Upper lobe of left lung (tissue), 6 donors: Measurements from ENCODE around the gene TACC2. TPM values are rescaled to one million over a fixed set of nuclear protein-coding genes. Genes with fewer than 3 reads are reported as not detected.
A peak's percentile ranks its signal among the peaks of the same experiment; 100 is the strongest.

Source experiments
- ATAC-seq, 2 donors: fragments of 200-7000 bp; cut with Tn5 transposase; one replicate each; pipeline ENCODE4 v1.9.1; 2022; ENCODE audit warnings: mild to moderate bottlenecking in 2 of 2, moderate library complexity in 2 of 2; ENCODE audit not compliant: low FRiP score in 2 of 2
- DNase-seq, 2 donors: peaks; one replicate each; pipeline ENCODE4 v3.0.0-alpha.2; 2019 to 2020
- H3K27ac ChIP-seq, 4 donors: fragments of 200-600 bp; sonication (generic); one replicate each; pipeline ENCODE4 v1.5.1; 2016 to 2019
- H3K27me3 ChIP-seq, 4 donors: fragments of 200-600 bp; sonication (generic); one replicate each; pipeline ENCODE4 v1.5.1; 2017 to 2019
- H3K36me3 ChIP-seq, 4 donors: fragments of 200-600 bp; sonication (generic); one replicate each; pipeline ENCODE4 v1.5.1; 2016 to 2019
- H3K4me1 ChIP-seq, 4 donors: fragments of 200-600 bp; sonication (generic); one replicate each; pipeline ENCODE4 v1.5.1; 2018 to 2019
- H3K4me3 ChIP-seq, 4 donors: fragments of 200-600 bp; sonication (generic); one replicate each; pipeline ENCODE4 v1.5.1; 2017 to 2019; ENCODE audit warnings: mild to moderate bottlenecking in 2 of 4, moderate library complexity in 1 of 4
- H3K9me3 ChIP-seq, 4 donors: fragments of 200-600 bp; sonication (generic); one replicate each; pipeline ENCODE4 v1.5.1; 2018 to 2019
- CTCF ChIP-seq, 6 experiments: fragments of 450-650 bp in 4 of 6; fragments of 200-600 bp in 2 of 6; sonication (generic) in 2 of 6; IDR thresholded peaks; one replicate each; pipeline ENCODE4 v1.5.1; 2016 to 2019; ENCODE audit warnings: antibody characterized with exemption in 6 of 6
- EP300 ChIP-seq, 4 donors: sonication (generic); formaldehyde crosslinking; IDR thresholded peaks; one replicate each; pipeline ENCODE4 v1.5.1; 2017; ENCODE audit warnings: antibody characterized with exemption in 4 of 4, control low read depth in 2 of 4
- POLR2A ChIP-seq, 4 donors: fragments of 450-650 bp; IDR thresholded peaks; one replicate each; pipeline ENCODE4 v1.5.1; 2016 to 2017; ENCODE audit warnings: antibody characterized with exemption in 4 of 4, mild to moderate bottlenecking in 2 of 4
- POLR2AphosphoS5 ChIP-seq, 2 donors: sonication (generic); formaldehyde crosslinking; IDR thresholded peaks; one replicate each; pipeline ENCODE4 v1.5.1; 2017; ENCODE audit warnings: antibody characterized with exemption in 2 of 2
- WGBS, 2 donors: methylation state at CpG; one replicate each; pipeline ENCODE4 v1.1.5; 2017 to 2018; 5-methylcytosine and 5-hydroxymethylcytosine counted together
- total RNA-seq, 6 donors: library from RNA; depleted of rRNA in 4 of 6; stranded (reverse); fragments of >200 nt in 4 of 6; gene quantifications; one replicate each; pipeline versions ENCODE4 v1.1.0 to v1.2.1, GENCODE V29; 2016 to 2021
- donor health status: DM: no; HTN: no; CAD: no; lungs with moderate emphysema.
- donor health status: DM: no; HTN: yes; CAD: no; lungs with severe emphysema.

Gene TACC2
- total RNA-seq, 6 donors from 2014 or later, result 158 to 701 (median 386) TPM

DNA sequence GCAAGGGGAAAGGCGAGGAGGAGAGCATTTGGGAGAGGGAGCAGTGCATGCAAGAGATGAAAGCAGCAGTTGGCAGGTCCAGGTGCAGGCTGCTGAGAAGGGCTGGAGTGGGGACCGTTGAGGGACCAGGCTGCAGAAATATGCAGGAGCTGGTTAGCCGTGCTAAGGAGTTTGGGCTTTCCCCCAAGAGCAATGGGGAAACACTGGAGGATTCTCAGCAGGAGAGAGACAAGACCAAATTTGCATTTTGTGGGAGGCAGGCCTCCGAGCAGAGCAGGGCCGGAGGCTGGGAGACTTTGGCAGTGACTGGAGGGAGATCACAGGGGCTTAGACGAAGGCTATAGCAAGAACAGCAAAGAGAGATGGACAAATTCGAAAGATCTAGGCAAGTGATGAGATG is 293.9 kb downstream of the TACC2 start:
- DNase-seq (no peak), ATAC-seq (no peak)
- no peaks in the 10 kb centered on the region for H3K9me3 ChIP-seq
- H3K27ac ChIP-seq, result no peak overlapping the region
- TF ChIP-seq POLR2A (IDR thresholded peaks at IDR 0.05) (no peak), EP300 (IDR thresholded peaks at IDR 0.05) (no peak), POLR2AphosphoS5 (IDR thresholded peaks at IDR 0.05) (no peak)
- H3K4me1 ChIP-seq, result no peaks in the 10 kb centered on the region
- H3K36me3 ChIP-seq, result no peaks in the 10 kb centered on the region
- H3K4me3 ChIP-seq, result no peak overlapping the region
- H3K27me3 ChIP-seq, result no peaks in the 10 kb centered on the region
- 68 to 84% methylated on average over 7 of the region's 7 CpGs for WGBS, 2 donors

DNA sequence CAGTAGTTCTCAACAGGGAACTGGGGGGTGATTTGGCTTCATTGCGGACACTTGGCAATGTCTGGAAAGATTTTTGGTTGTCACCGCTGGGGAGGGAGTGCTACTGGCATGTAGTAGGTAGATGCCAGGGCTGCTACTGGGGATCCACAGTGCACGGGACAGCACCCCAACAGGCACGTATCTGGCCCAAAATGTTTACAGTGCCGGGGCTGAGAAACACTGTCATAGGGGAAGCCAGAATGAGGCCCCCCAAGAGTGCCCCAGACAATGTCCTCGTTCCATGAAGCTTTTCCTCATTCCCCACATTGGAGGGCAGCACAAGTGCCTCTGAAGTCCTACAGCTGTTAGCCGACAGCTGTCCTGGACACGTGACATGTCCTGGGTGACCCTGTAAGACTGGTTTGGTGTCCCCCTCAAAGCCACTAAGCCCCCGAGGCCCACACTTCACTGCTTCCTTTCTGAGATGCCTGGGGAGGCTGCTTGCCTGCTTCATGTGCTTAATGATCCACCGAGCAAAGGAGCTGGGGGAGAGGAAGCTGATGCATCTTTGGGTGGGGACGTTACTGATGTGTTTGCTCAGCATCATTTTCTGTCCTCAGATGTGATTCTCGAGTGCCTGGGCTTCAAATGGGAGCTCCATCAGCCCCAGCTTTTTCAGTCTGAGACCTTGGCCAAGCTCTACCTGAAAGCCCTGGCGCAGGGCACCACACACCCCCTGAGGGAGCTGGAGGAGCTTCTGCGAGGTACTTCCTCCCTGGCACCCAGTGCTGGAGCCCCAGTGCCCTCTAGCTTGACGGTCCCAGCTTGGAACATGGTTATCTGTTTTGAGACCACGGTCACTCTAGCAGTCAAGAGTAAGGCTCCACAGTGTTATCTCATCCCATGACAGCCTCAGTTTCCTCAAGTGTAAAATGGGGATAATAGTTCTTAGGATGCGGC is 296.8 kb downstream of the TACC2 start:
- Histone ChIP-seq H3K4me1 (no peaks in the 10 kb centered on the region), H3K27me3 (no peaks in the 10 kb centered on the region), H3K9me3 (no peaks in the 10 kb centered on the region), H3K4me3 (no peak overlapping the region), H3K27ac (no peak overlapping the region), H3K36me3 (no peaks in the 10 kb centered on the region)
- TF ChIP-seq EP300 (IDR thresholded peaks at IDR 0.05) (no peak), POLR2A (IDR thresholded peaks at IDR 0.05) (no peak), CTCF (IDR thresholded peaks at IDR 0.05) (no peak)
- 73 to 82% methylated on average over 12 to 16 of the region's 17 CpGs for WGBS, 2 donors
- DNase-seq (peak in 1 of 2 donors; percentile 8), ATAC-seq (no peak)

GRCh38 chr10:122286867-122287266 is 297.9 kb downstream of the TACC2 start:
- Histone ChIP-seq H3K27ac (no peak overlapping the region), H3K4me1 (no peaks in the 10 kb centered on the region), H3K36me3 (no peaks in the 10 kb centered on the region), H3K4me3 (no peak overlapping the region), H3K27me3 (no peaks in the 10 kb centered on the region), H3K9me3 (no peaks in the 10 kb centered on the region)
- ATAC-seq, result peak in 1 of 2 donors; percentile 62
- no peak for TF ChIP-seq POLR2A (IDR thresholded peaks at IDR 0.05)
- no peak for TF ChIP-seq CTCF (IDR thresholded peaks at IDR 0.05)
- TF ChIP-seq EP300 (IDR thresholded peaks at IDR 0.05), result no peak
- TF ChIP-seq POLR2AphosphoS5 (IDR thresholded peaks at IDR 0.05), result no peak
- DNase-seq, result peak in 1 of 2 donors; percentile 21
- 70 to 91% methylated on average over 5 to 7 of the region's 7 CpGs for WGBS, 2 donors

- Histone ChIP-seq H3K9me3 (no peaks in the 10 kb centered on the region), H3K27me3 (no peaks in the 10 kb centered on the region), H3K27ac (no peak overlapping the region), H3K36me3 (no peaks in the 10 kb centered on the region), H3K4me1 (no peaks in the 10 kb centered on the region), H3K4me3 (no peak overlapping the region)
- no peak for DNase-seq
- ATAC-seq, result no peak
- WGBS, 2 donors, result 57 to 68% methylated on average over 5 of the region's 5 CpGs
- no peak for TF ChIP-seq CTCF (IDR thresholded peaks at IDR 0.05)
Observed at GRCh38 chr10:122287570-122287969, 298.6 kb downstream of the TACC2 start.

GRCh38 chr10:122288262-122288661 is 299.3 kb downstream of the TACC2 start:
- H3K27ac ChIP-seq, result no peak overlapping the region
- no peak overlapping the region for H3K4me3 ChIP-seq
- DNase-seq, result no peak
- no peaks in the 10 kb centered on the region for H3K36me3 ChIP-seq
- ATAC-seq, result no peak
- 86 to 87% methylated on average over 6 of the region's 6 CpGs for WGBS, 2 donors
- no peak for TF ChIP-seq POLR2AphosphoS5 (IDR thresholded peaks at IDR 0.05)
- no peak for TF ChIP-seq POLR2A (IDR thresholded peaks at IDR 0.05)
- TF ChIP-seq EP300 (IDR thresholded peaks at IDR 0.05), result no peak
- no peak for TF ChIP-seq CTCF (IDR thresholded peaks at IDR 0.05)
- H3K27me3 ChIP-seq, result no peaks in the 10 kb centered on the region
- H3K4me1 ChIP-seq, result no peaks in the 10 kb centered on the region
- H3K9me3 ChIP-seq, result no peaks in the 10 kb centered on the region
